Caco-2 (cell line): ENCODE measurements around the gene MYH13. TPM values are rescaled to one million over a fixed set of nuclear protein-coding genes. Genes with fewer than 3 reads are reported as not detected.

Experiments
- BruUV-seq: library from RNA; stranded (reverse); fragments of 400-500 nt; replicated peaks from 2 replicates; lab custom pipeline; 2021; lab: Mats Ljungman, UMichigan
- CTCF ChIA-PET: fragments of 300-600 bp; sonication (Branson Sonifier 250); formaldehyde crosslinking; loops from one replicate; lab custom pipeline; 2022; ENCODE audit warnings: antibody characterized with exemption; lab: Charles Lee
- POLR2A ChIA-PET: fragments of 300-600 bp; sonication (Branson Sonifier 250); formaldehyde crosslinking; loops from one replicate; lab custom pipeline; 2022; ENCODE audit warnings: antibody characterized with exemption; lab: Charles Lee
- DNase-seq, 2 experiments: peaks; one replicate each; pipeline versions ENCODE4 v3.0.0 to v3.0.0-alpha.2; 2020 to 2022
- H3K27me3 ChIP-seq: replicated peaks from 2 replicates; pipeline ENCODE4 v1.6.0; 2011; ENCODE audit warnings: low read length; ENCODE audit not compliant: control insufficient read depth, insufficient read depth
- H3K36me3 ChIP-seq: 2 replicates; pipeline ENCODE4 v1.5.1; 2011; ENCODE audit warnings: low read length; ENCODE audit not compliant: control insufficient read depth, insufficient read depth
- H3K4me1 ChIP-seq: fragments of 250-450 bp; sonication (Bioruptor Pico); 2 replicates; pipeline ENCODE4 v1.5.1; 2020; ENCODE audit warnings: mild to moderate bottlenecking
- H3K4me3 ChIP-seq: 2 replicates; pipeline ENCODE4 v1.5.1; 2011; ENCODE audit warnings: low read depth, mild to moderate bottlenecking, control low read depth, low read length
- H3K9me3 ChIP-seq: fragments of 250-450 bp; sonication (Bioruptor Pico); 2 replicates; pipeline ENCODE4 v1.5.1; 2020; ENCODE audit warnings: mild to moderate bottlenecking, moderate library complexity
- H3K27ac Mint-ChIP-seq: one replicate; pipeline ENCODE4 v1.8.0; 2022; ENCODE audit warnings: mixed read lengths; ENCODE audit not compliant: unreplicated experiment
- H3K27me3 Mint-ChIP-seq: one replicate; pipeline ENCODE4 v1.8.0; 2022; ENCODE audit warnings: mixed read lengths; ENCODE audit not compliant: insufficient read depth, unreplicated experiment
- H3K36me3 Mint-ChIP-seq: one replicate; pipeline ENCODE4 v1.8.0; 2022; ENCODE audit warnings: mild to moderate bottlenecking, mixed read lengths; ENCODE audit not compliant: insufficient read depth, unreplicated experiment
- H3K4me1 Mint-ChIP-seq: one replicate; pipeline ENCODE4 v1.8.0; 2022; ENCODE audit warnings: low read depth, mixed read lengths; ENCODE audit not compliant: unreplicated experiment
- H3K4me3 Mint-ChIP-seq: one replicate; pipeline ENCODE4 v1.8.0; 2022; ENCODE audit warnings: mild to moderate bottlenecking, moderate library complexity, mixed read lengths; ENCODE audit not compliant: unreplicated experiment
- H3K9me3 Mint-ChIP-seq: one replicate; pipeline ENCODE4 v1.8.0; 2022; ENCODE audit warnings: mixed read lengths; ENCODE audit not compliant: unreplicated experiment
- CTCF ChIP-seq, 2 experiments: fragments of 200-600 bp in 1 of 2; IDR thresholded peaks; 1 replicate in 1 of 2; 2 replicates in 1 of 2; pipeline versions ENCODE4 v1.5.1 to v1.8.0; 2011 to 2022; ENCODE audit warnings: antibody characterized with exemption in 1 of 2, control low read depth in 1 of 2, inconsistent platforms in 1 of 2, low read depth in 1 of 2, low read length in 1 of 2, mild to moderate bottlenecking in 1 of 2, moderate library complexity in 1 of 2; ENCODE audit not compliant: insufficient read depth in 1 of 2, severe bottlenecking in 1 of 2, unreplicated experiment in 1 of 2
- intact Hi-C: fragments of 100-400 bp; cut with micrococcal nuclease; formaldehyde crosslinking; loops from one replicate; pipeline ENCODE4 v1.10.0; 2022; ENCODE audit not compliant: unreplicated experiment
- total RNA-seq: library from RNA; stranded (reverse); gene quantifications from 2 replicates; pipeline ENCODE4 v1.2.3, GENCODE V29; 2022

MYH13 gene
- total RNA-seq, 1 experiment from 2014 or later = not detected

DNA sequence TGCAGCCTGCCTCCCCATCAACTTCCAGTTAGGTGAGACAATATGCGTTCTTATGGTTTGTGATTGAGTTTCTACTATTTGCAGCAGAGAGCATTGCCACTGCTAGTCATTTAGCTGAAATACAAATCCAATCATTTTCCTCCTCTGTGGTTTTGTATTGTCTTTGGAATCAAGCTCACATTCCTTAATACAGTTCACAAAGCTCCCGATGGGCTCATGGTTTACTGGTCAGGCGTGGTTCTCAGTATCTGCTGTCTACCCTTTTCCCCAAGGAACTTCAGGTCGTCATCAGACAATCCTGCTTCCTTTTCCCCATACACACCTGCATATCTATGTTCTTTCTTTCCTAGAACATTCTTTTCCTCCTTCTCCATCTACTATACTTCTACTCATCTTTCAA, 104.8 kb downstream of the MYH13 start:
- peaks cover 6% of the 10 kb centered on the region for H3K27me3 Mint-ChIP-seq
- no peaks in the 10 kb centered on the region for H3K4me1 Mint-ChIP-seq
- no TSS peak for BruUV-seq
- Histone ChIP-seq H3K36me3 (no peaks in the 10 kb centered on the region), H3K4me3 (no peak overlapping the region), H3K27me3 (no peaks in the 10 kb centered on the region), H3K4me1 (no peaks in the 10 kb centered on the region), H3K9me3 (no peaks in the 10 kb centered on the region)
- ChIA-PET CTCF (no interaction called here), POLR2A (no interaction called here)
- no peak for DNase-seq
- no peaks in the 10 kb centered on the region for H3K36me3 Mint-ChIP-seq
- no peak overlapping the region for H3K4me3 Mint-ChIP-seq
- intact Hi-C loops = no loop called here
- H3K27ac Mint-ChIP-seq = no peak overlapping the region
- no peak for TF ChIP-seq CTCF (IDR thresholded peaks at IDR 0.05; ENCODE audit: insufficient read depth in 1 of 2, low read depth in 1 of 2, low read length in 1 of 2, severe bottlenecking in 1 of 2, unreplicated experiment in 1 of 2)
- no peaks in the 10 kb centered on the region for H3K9me3 Mint-ChIP-seq

GRCh38 chr17:10266296-10266876, 106.4 kb downstream of the MYH13 start:
- H3K27me3 Mint-ChIP-seq = no peaks in the 10 kb centered on the region
- Histone ChIP-seq H3K9me3 (no peaks in the 10 kb centered on the region), H3K27me3 (no peaks in the 10 kb centered on the region), H3K4me3 (no peak overlapping the region), H3K4me1 (no peaks in the 10 kb centered on the region), H3K36me3 (no peaks in the 10 kb centered on the region)
- no peak overlapping the region for H3K27ac Mint-ChIP-seq
- no peak for TF ChIP-seq CTCF (IDR thresholded peaks at IDR 0.05; ENCODE audit: insufficient read depth in 1 of 2, low read depth in 1 of 2, low read length in 1 of 2, severe bottlenecking in 1 of 2, unreplicated experiment in 1 of 2)
- no TSS peak for BruUV-seq
- H3K9me3 Mint-ChIP-seq = no peaks in the 10 kb centered on the region
- H3K4me1 Mint-ChIP-seq = no peaks in the 10 kb centered on the region
- H3K36me3 Mint-ChIP-seq = no peaks in the 10 kb centered on the region
- CTCF ChIA-PET = no interaction called here
- no peak overlapping the region for H3K4me3 Mint-ChIP-seq
- POLR2A ChIA-PET = no interaction called here
- intact Hi-C loops = no loop called here
- no peak for DNase-seq

DNA sequence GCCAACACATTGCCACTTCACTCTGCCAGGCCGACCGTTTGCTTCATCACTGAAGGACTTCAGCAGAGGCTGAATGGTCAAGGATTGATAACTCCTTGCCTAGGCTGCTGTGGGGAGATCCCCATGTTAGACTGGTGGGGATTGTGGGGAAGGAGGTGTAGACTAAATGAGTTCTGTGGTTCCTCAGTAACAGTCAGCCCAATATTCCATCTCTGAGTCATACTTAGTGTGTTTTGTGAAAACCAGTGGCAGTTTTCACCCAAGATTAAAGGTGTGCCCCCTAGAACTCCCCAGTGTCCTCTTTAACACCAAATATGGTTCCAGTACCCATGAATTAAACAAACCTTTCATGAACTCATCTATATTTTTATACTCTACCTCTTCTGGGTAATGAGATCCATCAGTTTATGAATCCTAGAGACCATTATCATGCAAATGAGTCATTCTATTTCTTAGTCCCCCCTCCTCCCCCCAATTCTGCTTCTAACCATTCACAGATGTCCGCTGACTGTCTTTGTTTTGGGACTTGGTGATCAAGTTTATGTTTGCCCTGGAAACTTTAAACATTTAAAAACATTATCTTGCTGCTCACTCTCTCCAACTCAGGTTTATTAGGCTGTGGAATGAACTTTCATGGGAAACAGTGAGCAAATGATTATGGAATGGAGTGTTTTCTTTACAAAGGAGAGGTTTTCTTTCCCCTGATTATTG, 107.6 kb downstream of the MYH13 start:
- no peak overlapping the region for H3K27ac Mint-ChIP-seq
- intact Hi-C loops = no loop called here
- no peaks in the 10 kb centered on the region for H3K9me3 ChIP-seq
- TF ChIP-seq CTCF (IDR thresholded peaks at IDR 0.05; ENCODE audit: insufficient read depth in 1 of 2, low read depth in 1 of 2, low read length in 1 of 2, severe bottlenecking in 1 of 2, unreplicated experiment in 1 of 2) = no peak
- H3K36me3 Mint-ChIP-seq = no peaks in the 10 kb centered on the region
- no peaks in the 10 kb centered on the region for H3K36me3 ChIP-seq
- ChIA-PET POLR2A (no interaction called here), CTCF (no interaction called here)
- H3K4me1 ChIP-seq = no peaks in the 10 kb centered on the region
- no peak overlapping the region for H3K4me3 Mint-ChIP-seq
- no peaks in the 10 kb centered on the region for H3K27me3 ChIP-seq
- DNase-seq = no peak
- no peaks in the 10 kb centered on the region for H3K27me3 Mint-ChIP-seq
- no TSS peak for BruUV-seq
- H3K4me1 Mint-ChIP-seq = no peaks in the 10 kb centered on the region
- H3K9me3 Mint-ChIP-seq = no peaks in the 10 kb centered on the region
- no peak overlapping the region for H3K4me3 ChIP-seq
